Stomach smooth muscle (tissue), 2 donors: ENCODE results near the gene PIKFYVE.
"Not testable (repeated sequence)": the region's sequence is repeated elsewhere in the genome, so short reads cannot be mapped to it uniquely, and the experiment has no call there.

ENCODE experiments used
- H3K27ac ChIP-seq: one replicate; pipeline ENCODE4 v1.7.0; 2013; ENCODE audit warnings: mild to moderate bottlenecking, low read length, inconsistent platforms
- H3K27me3 ChIP-seq, 2 donors: one replicate each; pipeline ENCODE4 v1.7.0; 2013; ENCODE audit warnings: low read length in 2 of 2; ENCODE audit not compliant: insufficient read depth in 2 of 2, control insufficient read depth in 1 of 2
- H3K36me3 ChIP-seq, 2 donors: one replicate each; pipeline ENCODE4 v1.7.0; 2013; ENCODE audit warnings: low read length in 2 of 2; ENCODE audit not compliant: control insufficient read depth in 2 of 2, insufficient read depth in 2 of 2
- H3K4me1 ChIP-seq: one replicate; pipeline ENCODE4 v1.7.0; 2013; ENCODE audit warnings: low read length; ENCODE audit not compliant: control insufficient read depth, insufficient read depth
- H3K4me3 ChIP-seq, 2 donors: one replicate each; pipeline ENCODE4 v1.7.0; 2013; ENCODE audit warnings: low read length in 2 of 2
- H3K9ac ChIP-seq, 2 donors: one replicate each; pipeline ENCODE4 v1.7.0; 2013; ENCODE audit warnings: low read length in 2 of 2, mild to moderate bottlenecking in 1 of 2
- H3K9me3 ChIP-seq, 2 donors: one replicate each; pipeline ENCODE4 v1.7.0; 2013; ENCODE audit warnings: low read length in 2 of 2; ENCODE audit not compliant: control insufficient read depth in 2 of 2
- donor health status: healthy.
- donor health status: Pancreatic carcinoma.

The PIKFYVE gene

DNA sequence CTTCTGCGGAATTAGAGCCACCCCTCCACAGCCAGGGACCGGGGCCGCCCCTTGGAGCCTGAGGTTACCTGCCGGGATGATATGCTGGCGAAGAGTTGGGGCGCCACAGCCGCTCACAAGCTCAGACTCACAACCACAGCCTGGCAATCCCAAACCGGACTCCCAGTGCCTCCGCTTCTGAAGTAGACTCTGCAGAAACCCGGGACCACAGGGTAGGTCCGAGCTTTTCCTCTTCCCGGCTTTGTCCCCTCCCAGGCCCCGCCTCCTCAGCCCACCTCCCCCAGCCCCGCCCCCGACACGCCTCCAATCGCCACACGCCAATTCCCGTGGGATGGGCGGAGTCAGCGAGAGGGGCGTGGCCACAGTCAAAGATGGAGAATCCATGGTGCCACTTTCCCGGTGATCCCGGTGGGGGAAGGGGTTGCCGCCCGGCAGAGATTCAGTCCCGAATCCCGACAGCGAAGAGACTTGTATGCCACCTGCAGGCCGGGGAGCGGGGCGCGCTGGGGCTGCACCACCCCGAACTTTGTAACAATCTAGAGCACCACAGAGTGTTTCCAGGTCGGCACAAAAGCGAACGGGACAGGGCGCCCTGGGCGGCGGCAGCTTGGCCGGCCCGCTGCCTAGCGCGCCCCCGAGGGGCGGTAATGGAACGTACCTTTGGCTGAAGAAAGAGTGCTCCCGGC is 11.0 kb upstream of the PIKFYVE start, which contains the start of gene IDH1:
Gene IDH1 (minus strand): TSS at position 201 of the 686 bp plus-strand sequence. CDS start 3,520 bp downstream, outside the sequence.
- Histone ChIP-seq H3K27me3 (no peaks in the 10 kb centered on the region), H3K36me3 (peaks cover 0 to 12% of the 10 kb centered on the region in 2 donors), H3K4me1 (peaks cover 10% of the 10 kb centered on the region), H3K9ac (peak within 1 kb of the TSS; percentile 64), H3K27ac (peak within 1 kb of the TSS; percentile 73), H3K4me3 (peak within 1 kb of the TSS; percentile 78 to 98), H3K9me3 (no peaks in the 10 kb centered on the region)

DNA sequence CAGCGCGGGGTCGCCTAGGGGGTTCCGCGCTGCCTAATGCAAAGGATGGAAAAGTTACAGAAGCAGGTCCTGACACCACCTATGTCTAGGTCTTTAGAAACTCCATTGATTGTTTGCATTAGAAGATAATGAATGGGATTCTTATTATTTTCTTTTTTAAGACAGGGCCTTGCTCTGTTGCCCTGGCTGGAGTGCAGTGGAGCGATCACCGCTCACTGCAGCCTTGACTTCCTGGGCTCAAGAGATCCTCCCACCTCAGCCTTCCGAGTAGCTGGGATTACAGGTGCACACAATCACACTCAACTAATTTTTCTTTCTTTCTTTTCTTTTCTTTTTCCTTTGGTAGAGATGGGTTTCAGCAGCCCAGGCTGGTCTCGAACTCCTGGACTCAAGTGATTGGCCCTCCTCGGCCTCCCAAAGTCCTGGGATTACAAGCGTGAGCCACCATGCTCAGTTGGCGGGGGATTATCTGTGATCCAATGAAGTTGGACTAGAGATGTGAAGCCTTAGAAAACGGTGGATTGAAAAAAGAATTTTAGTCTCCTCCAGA is 10.4 kb upstream of the PIKFYVE start:
- H3K36me3 ChIP-seq, result peaks cover 0 to 7% of the 10 kb centered on the region in 2 donors
- H3K27ac ChIP-seq, result peak overlapping the region; percentile 73
- no peaks in the 10 kb centered on the region for H3K27me3 ChIP-seq
- H3K4me1 ChIP-seq, result peaks cover 10% of the 10 kb centered on the region
- peak overlapping the region; percentile 42 to 61 for H3K9ac ChIP-seq
- H3K4me3 ChIP-seq, result peak overlapping the region; percentile 78 to 98
- H3K9me3 ChIP-seq, result no peaks in the 10 kb centered on the region

DNA sequence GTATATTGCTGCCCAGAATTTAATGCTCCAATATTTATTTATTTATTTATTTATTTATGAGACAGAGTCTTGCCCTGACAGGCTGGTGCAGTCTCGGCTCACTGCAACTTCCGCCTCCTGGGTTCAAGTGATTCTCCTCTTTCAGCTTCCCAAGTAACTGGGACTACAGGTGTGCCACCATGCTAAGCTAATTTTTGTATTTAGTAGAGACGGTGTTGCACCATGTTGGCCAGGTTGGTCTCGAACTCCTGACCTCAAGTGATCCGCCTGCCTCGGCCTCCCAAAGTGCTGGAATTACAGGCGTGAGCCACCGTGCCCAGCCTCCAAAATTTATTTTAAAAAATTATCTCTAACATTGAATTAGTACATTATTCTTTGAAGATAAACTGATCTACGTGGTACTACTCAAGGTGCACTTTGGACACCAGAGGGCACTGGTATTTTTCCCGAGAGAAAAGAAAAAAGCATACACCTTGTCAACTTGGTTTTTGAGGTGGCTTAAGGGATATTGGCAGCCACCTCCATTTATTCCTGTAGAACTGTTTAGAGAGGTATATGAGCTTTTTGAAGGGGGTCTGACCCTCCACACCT is 9.8 kb upstream of the PIKFYVE start:
- Histone ChIP-seq H3K27ac (peak overlapping the region; percentile 46), H3K27me3 (no peaks in the 10 kb centered on the region), H3K9me3 (no peaks in the 10 kb centered on the region), H3K9ac (no peak overlapping the region), H3K4me3 (no peak overlapping the region), H3K4me1 (peaks cover 10% of the 10 kb centered on the region), H3K36me3 (peaks cover 0 to under 1% of the 10 kb centered on the region in 2 donors)

DNA sequence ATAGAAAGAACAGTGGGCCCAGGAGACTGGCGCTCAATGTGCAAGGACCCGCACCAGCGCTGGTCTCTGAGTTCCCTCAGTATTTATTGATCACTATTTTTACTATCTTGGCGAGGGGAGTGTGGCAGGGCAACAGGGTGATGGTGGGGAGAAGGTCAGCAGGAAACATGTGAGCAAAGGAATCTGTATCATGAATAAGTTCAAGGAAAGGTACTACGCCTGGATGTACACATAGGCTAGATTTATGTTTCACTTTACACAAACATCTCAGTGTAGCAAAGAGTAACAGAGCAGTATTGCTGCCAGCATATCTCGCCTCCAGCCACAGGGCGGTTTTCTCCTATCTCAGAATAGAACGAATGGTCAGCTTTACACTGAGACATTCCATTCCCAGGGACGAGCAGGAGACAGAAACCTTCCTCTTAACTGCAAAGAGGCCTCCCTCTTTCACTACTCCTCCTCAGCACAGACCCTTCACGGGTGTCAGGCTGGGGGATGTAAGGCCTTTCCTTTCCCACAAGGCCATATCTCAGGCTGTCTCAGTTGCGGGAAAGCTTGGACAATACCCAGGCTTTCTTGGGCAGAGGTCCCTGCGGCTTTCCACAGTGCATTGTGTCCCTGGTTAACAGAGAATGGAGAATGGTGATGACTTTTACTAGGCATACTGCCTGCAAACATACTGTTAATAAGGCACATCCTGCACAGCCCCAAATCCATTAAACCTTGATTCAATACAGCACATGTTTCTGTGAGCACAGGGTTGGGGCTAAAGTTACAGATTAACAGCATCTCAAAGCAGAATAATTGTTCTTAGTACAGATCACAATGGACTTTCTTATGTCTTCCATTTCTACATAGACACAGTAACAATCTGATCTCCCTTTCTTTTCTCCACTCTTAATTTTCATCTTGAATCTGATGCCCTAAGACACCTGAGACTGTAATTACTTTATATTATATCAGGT is 8.9 kb upstream of the PIKFYVE start:
- Histone ChIP-seq H3K9ac (peak overlapping the region in 1 of 2 donors; percentile 21), H3K27ac (peak overlapping the region; percentile 46), H3K4me3 (peak overlapping the region in 1 of 2 donors; percentile 22)
- not testable (repeated sequence) for H3K36me3 ChIP-seq, H3K9me3 ChIP-seq, H3K27me3 ChIP-seq, H3K4me1 ChIP-seq

DNA sequence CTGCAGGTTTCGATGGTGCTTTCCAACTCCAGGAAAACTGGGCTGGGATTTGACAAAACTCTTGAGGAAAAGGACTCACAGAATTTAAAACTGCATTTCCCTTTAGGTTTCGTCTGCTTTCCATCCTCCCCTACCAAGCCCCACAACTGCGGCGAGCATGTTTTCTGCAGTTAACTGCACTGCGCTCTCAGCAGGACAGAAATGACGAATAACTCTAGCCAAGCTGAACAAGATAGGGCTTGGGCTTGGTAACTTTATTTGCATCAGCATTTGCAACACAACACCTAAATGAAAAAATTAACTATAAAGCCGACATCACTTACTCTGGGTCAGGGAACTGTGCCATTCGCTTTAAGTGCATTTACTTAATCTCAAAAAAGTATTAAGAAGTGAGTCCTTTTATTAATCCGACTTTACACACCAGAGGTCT is 669 bp upstream of the PIKFYVE start:
- Histone ChIP-seq H3K4me3 (peak overlapping the region; percentile 61 to 91), H3K27me3 (no peaks in the 10 kb centered on the region), H3K9ac (peak overlapping the region; percentile 73 to 80)

DNA sequence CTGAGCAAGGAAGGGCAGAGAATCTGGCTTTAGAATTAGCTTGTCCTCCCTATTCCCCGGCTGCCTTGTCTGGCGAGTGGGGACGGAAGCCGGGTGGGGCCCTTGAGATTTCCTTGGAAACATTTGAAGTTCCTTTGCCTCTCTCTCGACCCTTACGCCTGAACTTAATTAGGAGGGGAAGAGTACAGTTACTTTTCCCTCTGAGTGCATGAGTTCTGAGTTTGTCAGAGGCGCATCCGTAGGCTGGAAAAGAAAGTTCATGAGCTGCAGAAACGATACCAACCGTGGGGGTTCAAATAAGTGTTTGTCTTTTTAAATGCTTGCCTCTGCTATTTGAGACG is 468 bp downstream of the PIKFYVE start:
- Histone ChIP-seq H3K27me3 (no peaks in the 10 kb centered on the region), H3K9ac (peak overlapping the region; percentile 80 to 95), H3K4me1 (peaks cover 15% of the 10 kb centered on the region), H3K27ac (peak overlapping the region; percentile 93), H3K9me3 (no peaks in the 10 kb centered on the region), H3K36me3 (no peaks in the 10 kb centered on the region), H3K4me3 (peak overlapping the region; percentile 67 to 91)

More for the DNA sequence above, 669 bp upstream of the PIKFYVE start:
- no peaks in the 10 kb centered on the region for H3K36me3 ChIP-seq
- H3K27ac ChIP-seq, result peak overlapping the region; percentile 93
- H3K9me3 ChIP-seq, result no peaks in the 10 kb centered on the region
- H3K4me1 ChIP-seq, result peaks cover 15% of the 10 kb centered on the region

DNA sequence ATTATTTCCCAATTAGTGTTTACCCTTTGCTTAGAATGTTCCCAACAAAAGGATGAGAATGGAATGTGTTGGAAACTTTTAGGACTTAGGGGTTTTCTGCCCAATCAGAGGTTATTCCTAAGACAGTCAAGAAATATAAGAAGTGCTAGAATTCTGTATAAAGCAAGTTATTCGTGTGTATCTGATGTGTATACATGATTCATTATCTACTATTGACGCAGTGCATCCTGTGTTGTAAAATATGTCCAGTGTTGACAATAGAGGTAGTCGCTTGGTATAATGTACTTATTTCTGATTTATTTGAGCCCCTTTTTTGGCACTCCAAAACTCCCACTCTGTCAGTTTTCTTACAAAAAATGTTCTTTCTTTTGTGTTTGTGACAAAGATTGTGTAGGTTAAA is 881 bp downstream of the PIKFYVE start:
- Histone ChIP-seq H3K36me3 (no peaks in the 10 kb centered on the region), H3K4me3 (peak overlapping the region; percentile 67 to 91), H3K27me3 (no peaks in the 10 kb centered on the region), H3K9me3 (no peaks in the 10 kb centered on the region), H3K4me1 (peaks cover 15% of the 10 kb centered on the region), H3K27ac (no peak overlapping the region), H3K9ac (peak overlapping the region; percentile 80 to 95)

DNA sequence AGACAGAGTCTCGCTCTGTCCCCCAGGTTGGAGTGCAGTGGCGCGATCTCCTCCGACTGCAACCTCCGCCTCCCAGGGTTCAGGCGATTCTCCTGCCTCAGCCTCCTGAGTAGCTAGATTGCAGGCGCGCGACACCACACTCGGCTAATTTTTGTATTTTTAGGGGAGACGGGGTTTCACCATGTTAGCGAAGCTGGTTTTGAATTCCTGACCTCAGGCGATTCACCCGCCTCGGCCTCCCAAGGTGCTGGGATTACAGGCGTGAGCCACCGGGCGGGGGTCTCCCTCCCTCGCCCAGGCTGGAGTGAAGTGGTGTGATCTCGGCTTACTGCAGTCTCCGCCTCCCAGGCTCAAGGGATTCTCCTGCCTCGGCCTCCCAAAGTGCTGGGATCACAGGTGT is 1.5 kb downstream of the PIKFYVE start:
- not testable (repeated sequence) for H3K27ac ChIP-seq, H3K9ac ChIP-seq, H3K9me3 ChIP-seq, H3K36me3 ChIP-seq, H3K27me3 ChIP-seq
- Histone ChIP-seq H3K4me3 (peak overlapping the region in 1 of 2 donors; percentile 29), H3K4me1 (peaks cover 15% of the 10 kb centered on the region)

DNA sequence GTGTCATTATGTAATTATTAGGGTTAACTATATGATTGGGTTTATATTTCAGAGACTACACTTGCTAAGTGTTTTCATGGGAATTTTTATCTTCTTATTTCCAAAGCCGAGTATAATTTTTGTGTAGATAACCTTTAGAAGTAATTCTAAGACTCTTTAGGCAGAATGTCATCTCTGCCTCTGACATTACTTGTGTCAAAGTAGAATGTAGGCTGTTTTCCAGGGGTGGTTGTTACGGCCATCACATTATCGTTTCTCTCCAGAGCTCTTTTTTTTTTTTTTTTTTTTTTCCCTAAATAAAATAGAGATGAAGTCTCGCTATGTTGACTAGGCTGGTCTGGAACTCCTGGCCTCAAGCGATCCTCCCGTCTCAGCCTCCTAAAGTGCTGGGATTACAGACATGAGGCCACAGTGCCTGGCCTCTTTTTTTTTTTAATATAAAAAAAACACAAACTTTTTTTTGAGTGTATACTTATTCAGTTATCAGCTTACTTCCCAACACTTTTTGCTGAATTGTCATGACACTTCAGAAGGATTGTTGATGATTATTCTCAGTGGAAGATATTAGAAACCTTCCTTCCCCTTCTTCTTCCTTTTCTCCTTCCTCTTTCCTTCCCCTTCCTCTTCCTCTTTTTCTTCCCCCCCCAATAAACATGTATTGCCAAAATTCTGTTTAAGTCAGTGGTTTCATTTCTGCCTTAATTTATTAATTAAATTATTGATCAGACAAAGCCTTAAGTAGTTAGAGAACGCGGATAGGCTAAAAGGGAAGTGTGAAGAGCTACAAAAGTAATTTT is 2.3 kb downstream of the PIKFYVE start:
- Histone ChIP-seq H3K27ac (no peak overlapping the region), H3K4me3 (no peak overlapping the region), H3K27me3 (no peaks in the 10 kb centered on the region), H3K4me1 (peaks cover 15% of the 10 kb centered on the region), H3K9ac (no peak overlapping the region), H3K9me3 (no peaks in the 10 kb centered on the region), H3K36me3 (peaks cover 0 to under 1% of the 10 kb centered on the region in 2 donors)

DNA sequence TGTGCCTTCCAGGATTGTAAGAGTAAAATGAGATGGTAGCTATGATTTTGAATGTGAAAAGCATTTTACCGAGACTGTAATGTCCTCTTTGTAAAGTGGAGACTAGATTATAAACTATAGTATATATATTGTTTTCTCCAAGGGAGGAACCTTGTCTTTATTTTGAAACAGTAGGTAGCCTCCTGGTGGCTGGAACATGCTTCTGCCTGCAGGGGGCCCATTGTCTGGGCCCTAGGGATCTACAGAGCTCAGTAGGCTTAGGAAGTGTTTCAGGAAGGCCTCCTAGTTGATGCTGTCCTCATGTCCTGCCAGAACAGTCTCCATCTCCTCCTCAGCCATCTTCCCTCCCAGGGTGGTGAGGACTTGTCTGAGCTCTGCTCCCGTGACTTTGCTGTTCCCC is 3.0 kb downstream of the PIKFYVE start:
- peaks cover 3 to 6% of the 10 kb centered on the region in 2 donors for H3K36me3 ChIP-seq
- no peak overlapping the region for H3K4me3 ChIP-seq
- H3K4me1 ChIP-seq, result peaks cover 15% of the 10 kb centered on the region
- no peak overlapping the region for H3K27ac ChIP-seq
- no peaks in the 10 kb centered on the region for H3K9me3 ChIP-seq
- no peak overlapping the region for H3K9ac ChIP-seq
- H3K27me3 ChIP-seq, result no peaks in the 10 kb centered on the region
